ENCODE results near the gene RABEPK.
"Not testable (repeated sequence)": the region's sequence is repeated elsewhere in the genome, so short reads cannot be mapped to it uniquely, and the experiment has no call there.

RABEPK gene, protein sequence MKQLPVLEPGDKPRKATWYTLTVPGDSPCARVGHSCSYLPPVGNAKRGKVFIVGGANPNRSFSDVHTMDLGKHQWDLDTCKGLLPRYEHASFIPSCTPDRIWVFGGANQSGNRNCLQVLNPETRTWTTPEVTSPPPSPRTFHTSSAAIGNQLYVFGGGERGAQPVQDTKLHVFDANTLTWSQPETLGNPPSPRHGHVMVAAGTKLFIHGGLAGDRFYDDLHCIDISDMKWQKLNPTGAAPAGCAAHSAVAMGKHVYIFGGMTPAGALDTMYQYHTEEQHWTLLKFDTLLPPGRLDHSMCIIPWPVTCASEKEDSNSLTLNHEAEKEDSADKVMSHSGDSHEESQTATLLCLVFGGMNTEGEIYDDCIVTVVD

DNA sequence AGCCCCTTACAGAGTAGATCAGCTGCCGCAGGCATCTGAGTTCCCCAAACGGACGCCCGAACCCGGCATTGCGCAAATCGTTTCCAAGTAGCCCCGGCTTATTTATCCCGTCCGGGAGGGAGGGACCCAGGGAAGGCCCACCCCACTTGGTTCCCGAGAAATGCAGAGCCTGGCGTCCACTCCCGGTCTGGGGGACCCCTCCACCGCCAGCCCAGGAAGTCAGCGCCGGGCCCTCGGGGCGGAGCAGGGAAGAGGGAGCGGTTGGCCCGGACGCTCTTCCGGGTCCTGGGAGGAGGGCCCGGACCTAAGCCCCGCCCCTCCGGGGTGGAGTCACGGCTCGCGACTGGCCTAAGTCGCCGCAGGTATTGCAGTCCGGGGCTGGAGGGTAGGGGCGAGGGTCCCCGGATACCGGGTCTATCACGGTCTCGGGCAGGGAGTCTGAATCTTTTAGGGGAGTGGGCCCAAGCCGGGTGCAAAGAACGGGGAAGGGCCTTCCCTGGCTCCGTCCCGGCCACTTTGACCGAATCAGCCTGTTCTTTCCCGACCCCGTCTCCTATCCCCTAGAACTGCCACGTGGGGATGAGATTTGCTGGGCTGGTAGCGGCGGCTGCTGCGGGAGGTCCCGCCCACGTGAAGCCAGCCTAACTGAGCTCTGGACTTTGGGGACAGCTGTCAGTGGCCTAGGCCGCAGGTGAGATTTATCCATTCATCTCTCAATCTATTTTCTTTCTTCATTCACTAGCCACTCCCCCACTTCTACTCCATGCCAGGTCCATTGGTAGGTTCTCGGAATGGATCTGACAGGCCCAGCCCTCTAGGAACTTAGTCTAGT lies at the start of gene RABEPK:
TSS of gene RABEPK (plus strand) at position 327 of the 832 bp plus-strand sequence. CDS start 2,472 bp downstream, outside the sequence.
- peak; percentile 90 for DNase-seq

- DNase-seq: no peak
These were observed 48.6 kb upstream of the RABEPK start for GRCh38 chr9:125151730-125152129.

DNA sequence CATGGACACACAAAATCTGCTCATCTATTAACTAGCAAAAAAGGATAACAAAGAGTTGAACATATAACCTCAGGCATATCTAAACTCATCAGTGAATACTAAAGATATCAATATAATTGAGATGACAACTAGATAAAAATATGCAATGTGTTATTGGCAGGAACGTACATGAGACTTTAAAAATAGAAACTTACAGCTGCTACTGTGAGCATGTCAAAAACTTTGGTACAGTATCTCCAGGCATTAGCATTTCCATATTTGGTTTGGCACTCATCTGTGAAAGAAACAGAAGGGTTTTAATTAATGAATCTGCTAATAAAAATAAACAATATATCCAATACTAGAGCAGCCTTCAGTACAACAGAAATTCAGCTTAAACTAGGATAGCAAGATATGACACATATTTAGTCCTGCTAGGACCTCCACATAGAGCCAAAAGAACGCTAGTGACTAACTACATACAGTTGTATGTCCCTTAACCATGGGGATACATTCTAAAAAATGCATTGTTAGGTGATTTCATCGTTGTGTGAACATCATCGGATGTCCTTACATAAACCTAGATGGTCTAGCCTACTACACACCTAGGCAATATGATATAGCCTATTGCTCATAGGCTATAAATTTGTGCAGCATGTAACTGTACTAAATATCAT lies 46.5 kb upstream of the RABEPK start:
- no peak for DNase-seq

GRCh38 chr9:125156551-125156950 lies 43.8 kb upstream of the RABEPK start:
- DNase-seq: no peak

GRCh38 chr9:125160750-125161149 lies 39.6 kb upstream of the RABEPK start:
- no peak for DNase-seq

- no peak for DNase-seq
These were observed 38.9 kb upstream of the RABEPK start for GRCh38 chr9:125161284-125161918.

DNA sequence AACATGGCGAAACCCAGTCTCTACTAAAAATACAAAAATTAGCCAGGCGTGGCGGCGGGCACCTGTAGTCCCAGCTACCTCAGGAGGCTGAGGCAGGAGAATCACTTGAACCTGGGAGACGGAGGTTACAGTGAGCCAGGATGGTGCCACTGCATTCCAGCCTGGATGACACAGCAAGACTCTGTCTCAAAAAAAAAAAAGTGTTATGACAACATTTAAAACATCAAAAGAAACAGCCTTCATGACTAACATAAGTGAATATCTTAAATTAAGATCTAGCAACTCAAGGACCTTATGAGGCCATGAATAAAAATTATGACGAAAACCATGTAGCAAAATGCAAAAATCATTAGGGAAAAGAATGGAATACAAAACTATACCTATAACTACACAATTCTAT lies 37.5 kb upstream of the RABEPK start:
- DNase-seq: not testable (repeated sequence)

DNA sequence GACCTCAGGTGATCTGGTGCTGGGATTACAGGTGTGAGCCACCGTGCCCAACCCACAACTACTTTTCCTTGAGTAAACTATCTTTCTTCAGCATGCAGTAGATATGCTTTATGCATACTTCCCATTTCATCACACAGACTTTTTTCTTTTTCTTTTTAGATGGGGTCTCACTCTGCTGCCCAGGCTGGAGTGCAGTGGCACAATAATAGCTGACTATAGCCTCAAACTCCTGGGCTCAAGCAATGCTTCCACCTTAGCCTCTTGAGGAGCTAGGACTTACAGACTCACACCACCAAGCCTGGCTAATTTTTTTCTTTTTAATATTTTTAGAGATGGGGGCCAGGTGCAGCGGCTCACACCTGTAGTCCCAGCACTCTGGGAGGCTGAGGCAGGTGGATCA lies 33.6 kb upstream of the RABEPK start:
- DNase-seq: no peak

DNA sequence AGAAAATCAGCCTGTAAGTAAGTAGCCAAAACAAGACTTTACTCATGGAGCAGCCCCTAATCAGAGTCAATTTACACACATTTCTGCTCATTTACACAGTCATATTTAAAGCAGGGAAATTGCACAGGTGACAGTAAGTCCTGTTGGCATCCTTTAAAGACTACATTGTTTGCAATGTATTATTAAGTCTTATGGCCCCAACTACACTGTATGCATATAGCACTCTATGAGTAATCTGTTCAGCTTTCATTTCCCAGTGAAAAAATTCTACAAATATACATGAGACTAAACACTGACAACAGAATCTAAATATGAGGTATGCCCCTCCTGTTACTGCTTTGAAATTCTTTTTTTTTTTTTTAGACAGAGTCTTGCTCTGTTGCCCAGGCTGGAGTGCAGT lies 30.4 kb upstream of the RABEPK start:
- DNase-seq: no peak

- no peak for DNase-seq
These were observed 28.1 kb upstream of the RABEPK start for GRCh38 chr9:125172031-125172755.

DNA sequence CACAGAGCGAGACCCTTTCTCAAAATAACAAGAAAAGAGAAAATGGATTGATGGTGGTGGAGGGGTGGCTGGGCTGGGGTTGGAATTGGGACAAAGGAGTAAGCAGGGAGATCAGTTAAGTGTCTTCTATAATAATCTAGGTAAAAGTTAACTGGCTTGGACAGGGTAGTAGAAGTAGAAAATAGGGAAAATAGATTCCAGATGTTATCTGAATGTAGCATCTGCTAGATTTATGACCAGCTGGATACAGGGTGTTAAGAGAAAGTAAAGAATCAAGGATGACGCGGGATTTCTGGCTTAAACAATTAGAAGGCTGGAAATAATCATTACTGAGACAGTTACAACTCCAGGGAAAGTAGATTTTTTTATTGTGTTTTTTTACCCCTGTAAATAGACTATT lies 23.7 kb upstream of the RABEPK start:
- no peak for DNase-seq

DNA sequence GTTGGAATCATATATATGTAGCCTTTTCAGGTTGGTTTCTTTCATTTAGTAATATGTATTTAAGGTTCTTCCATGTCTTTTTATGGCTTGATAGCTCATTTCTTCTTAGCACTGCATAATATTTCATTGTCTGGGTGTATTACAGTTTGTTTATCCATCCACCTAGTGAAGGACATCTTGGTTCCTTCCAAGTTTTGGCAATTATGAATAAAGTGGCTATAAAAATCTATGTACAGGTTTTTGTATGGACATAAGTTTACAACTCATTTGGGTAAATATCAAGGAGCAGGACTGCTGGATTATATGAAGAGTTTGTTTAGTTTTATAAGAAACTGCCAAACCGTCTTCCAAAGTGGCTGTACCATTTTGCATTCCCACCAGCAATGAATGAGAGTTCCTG lies 22.5 kb upstream of the RABEPK start:
- no peak for DNase-seq

DNA sequence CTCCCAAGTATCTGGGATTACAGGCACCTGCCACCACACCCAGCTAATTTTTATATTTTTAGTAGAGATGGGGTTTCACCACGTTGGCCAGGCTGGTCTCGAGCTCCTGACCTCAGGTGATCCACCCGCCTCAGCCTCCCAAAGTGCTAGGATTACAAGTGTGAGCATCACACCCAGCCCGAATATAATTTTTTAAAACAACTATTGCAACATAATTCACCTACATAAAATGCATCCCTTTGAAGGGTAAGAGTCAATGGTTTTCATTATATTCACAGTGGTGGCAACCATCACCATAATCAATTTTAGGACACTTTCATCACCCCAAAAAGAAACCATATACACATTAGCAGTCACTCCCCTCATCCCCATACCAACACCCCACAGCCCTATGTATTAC lies 20.6 kb upstream of the RABEPK start:
- not testable (repeated sequence) for DNase-seq

DNA sequence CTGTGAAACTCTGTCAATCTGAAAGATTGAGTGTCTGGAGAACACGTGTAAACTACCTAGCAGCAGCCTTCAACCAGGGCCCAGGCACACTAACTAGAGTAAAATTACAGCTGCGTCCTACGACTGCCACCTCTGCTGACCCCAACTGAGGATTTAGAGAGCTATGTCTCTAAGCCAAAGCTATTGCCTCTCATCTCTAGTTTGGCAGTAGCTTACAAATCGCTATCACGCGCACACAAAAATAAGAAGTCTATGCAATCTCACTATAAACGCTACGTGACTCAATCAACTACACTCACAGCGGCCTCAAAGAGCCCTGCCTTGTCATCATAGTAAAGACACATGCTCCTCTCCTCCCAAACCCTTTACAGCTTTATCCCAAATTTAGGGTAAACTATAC lies 19.5 kb upstream of the RABEPK start:
- DNase-seq: no peak

GRCh38 chr9:125181756-125182155 lies 18.6 kb upstream of the RABEPK start:
- DNase-seq: not testable (repeated sequence)

DNA sequence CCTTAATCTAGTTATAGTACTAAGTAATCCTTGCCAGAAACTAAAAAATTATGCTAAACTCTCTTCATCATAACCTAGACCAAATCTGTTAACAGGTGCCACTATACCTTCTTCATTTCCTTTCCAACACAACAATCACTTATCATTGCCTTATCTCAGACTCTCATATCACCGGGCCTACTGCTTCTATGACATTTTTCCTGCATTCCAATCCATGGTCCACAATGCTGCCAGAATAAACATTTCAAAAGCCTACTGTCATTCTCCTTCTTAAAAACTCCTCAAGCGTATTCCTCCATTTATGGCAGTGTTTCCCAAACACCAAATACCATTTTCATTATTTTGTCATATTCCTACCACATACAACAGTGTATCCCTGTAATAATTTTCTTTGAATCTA lies 17.3 kb upstream of the RABEPK start:
- no peak for DNase-seq

DNA sequence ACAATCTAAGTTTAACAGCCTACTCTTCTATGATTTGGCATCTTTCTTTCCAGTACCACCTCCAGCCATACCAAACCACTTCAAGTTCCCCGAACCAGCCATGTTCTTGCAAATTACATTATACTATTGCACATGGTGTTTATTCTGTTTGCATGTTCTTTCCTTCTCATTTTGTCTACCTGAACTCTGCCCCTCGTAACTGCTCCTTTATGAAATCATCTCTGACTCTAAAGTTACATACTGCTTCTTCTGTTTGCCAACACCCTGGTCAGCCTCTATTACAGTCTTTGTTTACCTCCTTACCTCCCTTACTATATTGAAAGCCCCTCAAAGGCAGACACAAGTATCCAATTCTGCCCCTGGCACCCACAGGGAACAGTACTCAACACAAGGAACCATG lies 16.8 kb upstream of the RABEPK start:
- no peak for DNase-seq

DNA sequence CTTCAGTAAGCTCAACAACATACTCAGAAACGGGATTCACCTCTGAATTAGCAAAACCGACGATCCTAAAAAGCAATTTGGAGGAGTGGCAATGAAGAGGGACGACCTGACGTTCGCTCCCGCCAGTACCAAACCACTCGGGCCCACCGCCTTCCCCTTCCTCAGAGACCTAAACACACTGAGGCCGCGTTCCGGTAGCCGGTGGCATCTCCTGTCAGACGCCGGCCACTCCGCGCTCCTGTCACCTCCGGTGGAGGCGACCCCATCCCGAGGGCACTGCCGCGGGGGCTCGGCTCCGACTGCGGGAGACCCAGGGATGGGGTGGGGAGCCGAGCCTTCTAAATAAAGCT lies 11.4 kb upstream of the RABEPK start:
- DNase-seq: peak; percentile 37

- peak; percentile 99 for DNase-seq
These were observed 10.7 kb upstream of the RABEPK start, which contains the start of gene PPP6C for GRCh38 chr9:125189361-125190289. TSS of gene PPP6C (minus strand) at chr9:125189803. CDS start at chr9:125189718, 85 bp downstream.

DNA sequence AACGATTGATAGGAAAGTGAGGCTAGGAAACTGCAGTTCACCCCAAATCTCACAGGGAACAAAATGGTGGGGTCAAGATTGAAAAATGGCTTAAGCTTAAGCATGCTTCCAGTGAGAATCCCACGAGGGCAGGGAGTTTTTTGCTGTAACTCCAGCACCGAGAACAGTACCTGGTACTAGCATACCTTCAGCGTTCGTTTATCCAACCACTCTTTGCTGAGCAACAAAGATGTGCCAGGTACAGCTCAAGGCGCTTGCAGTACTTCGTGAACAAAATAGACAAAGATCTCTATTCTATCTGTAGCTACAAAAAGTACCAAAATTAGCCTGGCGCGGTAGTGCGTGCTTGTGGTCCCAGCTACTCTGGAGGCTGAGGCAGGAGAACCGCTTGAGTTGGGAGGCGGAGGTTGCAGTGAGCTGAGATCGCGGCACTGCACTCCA lies 10.0 kb upstream of the RABEPK start:
- peak; percentile 14 for DNase-seq

- DNase-seq: not testable (repeated sequence)
These were observed 5.9 kb upstream of the RABEPK start for GRCh38 chr9:125194466-125194865.
